HepG2 (cell line): ENCODE measurements around the gene CCNF. TPM values are rescaled to one million over a fixed set of nuclear protein-coding genes. Genes with fewer than 3 reads are reported as not detected.

ENCODE experiments used
- ATAC-seq: fragments of 200-7000 bp; cut with Tn5 transposase; 3 replicates; pipeline ENCODE4 v1.9.1; 2020; ENCODE audit warnings: mild to moderate bottlenecking, moderate library complexity
- BruUV-seq: library from RNA; stranded (reverse); fragments of 400-500 nt; replicated peaks from 2 replicates; lab custom pipeline; 2021; lab: Mats Ljungman, UMichigan
- CTCF ChIA-PET: fragments of 300-600 bp; formaldehyde crosslinking; extraction: SDS; loops from one replicate; lab custom pipeline; 2021; ENCODE audit warnings: low total read pairs, inconsistent platforms, low intra/inter-chr PET ratio; lab: Yijun Ruan, JAX
- POLR2A ChIA-PET: fragments of 350-600 bp; sonication (Branson Sonifier 250); formaldehyde crosslinking; loops from one replicate; lab custom pipeline; 2020; ENCODE audit warnings: antibody characterized with exemption, inconsistent platforms; lab: Yijun Ruan, JAX
- DNase-seq: peaks from one replicate; pipeline ENCODE4 v3.0.0-alpha.2; 2015; ENCODE audit warnings: low spot score
- FAIRE-seq: peaks from 3 replicates; lab custom pipeline; 2011; peaks lifted over from hg19 to GRCh38; lab: Jason Lieb, UNC
- H2AFZ ChIP-seq: one replicate; pipeline ENCODE4 v1.6.1; 2011; ENCODE audit warnings: low read length, inconsistent platforms
- H3K27ac ChIP-seq: fragments of 300-600 bp; 3 replicates; pipeline ENCODE4 v1.8.0; 2011; ENCODE audit warnings: mixed run types, mild to moderate bottlenecking, mixed read lengths, low read length, inconsistent platforms; ENCODE audit not compliant: insufficient read depth; ENCODE audit errors: extremely low read length
- H3K27me3 ChIP-seq, 2 experiments: fragments of 200-600 bp in 1 of 2; 2 replicates in 1 of 2; 3 replicates in 1 of 2; pipeline versions ENCODE4 v1.6.0 to v1.8.0; 2011; ENCODE audit warnings: low read length in 2 of 2, mild to moderate bottlenecking in 2 of 2, moderate library complexity in 2 of 2, inconsistent platforms in 1 of 2; ENCODE audit not compliant: insufficient read depth in 2 of 2, control insufficient read depth in 1 of 2
- H3K36me3 ChIP-seq, 2 experiments: fragments of 200-600 bp in 1 of 2; replicated peaks in 1 of 2; 2 replicates in 1 of 2; 3 replicates in 1 of 2; pipeline versions ENCODE4 v1.5.1 to v1.8.0; 2011; ENCODE audit warnings: low read length in 2 of 2, inconsistent platforms in 1 of 2; ENCODE audit not compliant: insufficient read depth in 2 of 2, control insufficient read depth in 1 of 2
- H3K4me1 ChIP-seq: 2 replicates; pipeline ENCODE4 v1.5.1; 2012; ENCODE audit warnings: low read length, inconsistent platforms; ENCODE audit not compliant: insufficient read depth
- H3K4me2 ChIP-seq: 2 replicates; pipeline ENCODE4 v1.6.0; 2011; ENCODE audit warnings: low read depth, low read length, inconsistent platforms
- H3K4me3 ChIP-seq, 3 experiments: fragments of 200-600 bp in 1 of 3; sonication (generic), shearing (Covaris generic) in 1 of 3; replicated peaks in 1 of 3; 2 replicates each; pipeline ENCODE4 v1.5.1; 2011 to 2016; ENCODE audit warnings: low read length in 3 of 3, inconsistent platforms in 2 of 3, low read depth in 2 of 3, mild to moderate bottlenecking in 2 of 3, control low read depth in 1 of 3, mixed read lengths in 1 of 3; ENCODE audit not compliant: insufficient read depth in 1 of 3
- H3K79me2 ChIP-seq: one replicate; pipeline ENCODE4 v1.6.1; 2011; ENCODE audit warnings: low read length, inconsistent platforms; ENCODE audit not compliant: insufficient read depth
- H3K9ac ChIP-seq: 2 replicates; pipeline ENCODE4 v1.6.0; 2011; ENCODE audit warnings: mild to moderate bottlenecking, low read depth, low read length, inconsistent platforms; ENCODE audit not compliant: insufficient read depth
- H3K9me3 ChIP-seq: 2 replicates; pipeline ENCODE4 v1.5.1; 2012; ENCODE audit warnings: mild to moderate bottlenecking, low read length
- H4K20me1 ChIP-seq: 2 replicates; pipeline ENCODE4 v1.6.0; 2011; ENCODE audit warnings: inconsistent platforms, mild to moderate bottlenecking, low read length, moderate library complexity; ENCODE audit not compliant: insufficient read depth
- DPF2 ChIP-seq: sonication (generic); formaldehyde crosslinking; IDR thresholded peaks from 2 replicates; pipeline ENCODE4 v1.4.0; 2020; ENCODE audit warnings: mild to moderate bottlenecking, low read depth, missing genetic modification reagents, borderline replicate concordance
- FOXP1 ChIP-seq, 2 experiments: fragments of 450-650 bp in 1 of 2; IDR thresholded peaks; 2 replicates each; pipeline ENCODE4 v1.6.1; 2017 to 2018; ENCODE audit warnings: antibody characterized with exemption in 1 of 2
- NFE2 ChIP-seq: sonication (generic); formaldehyde crosslinking; IDR thresholded peaks from 2 replicates; pipeline ENCODE4 v1.4.0; 2020; ENCODE audit warnings: missing genetic modification reagents
- ZNF614 ChIP-seq: IDR thresholded peaks from 2 replicates; pipeline ENCODE4 v1.6.1; 2018; ENCODE audit warnings: missing biosample characterization, missing genetic modification reagents, inconsistent platforms, borderline replicate concordance
- in situ Hi-C: cut with HindIII; loops from 2 replicates; pipeline ENCODE4 v1.10.0; 2017; ENCODE audit warnings: low pct_unique_long_range_greater_than_20kb; ENCODE audit not compliant: extremely low pct_ligation_motif_present
- intact Hi-C: fragments of 100-400 bp; cut with micrococcal nuclease; formaldehyde crosslinking; loops from one replicate; pipeline ENCODE4 v1.10.0; 2022; ENCODE audit not compliant: unreplicated experiment
- polyA plus RNA-seq, 8 experiments: library from polyadenylated mRNA; depleted of rRNA in 3 of 8; stranded (reverse) in 7 of 8; unstranded in 1 of 8; fragments of >200 nt; fragmentation: Illumina TruSeq in 4 of 8; extraction: Trizol in 4 of 8; gene quantifications; 2 replicates each; pipeline versions ENCODE4 v1.2.1 to v1.2.3, GENCODE V29; 2011 to 2016; ENCODE audit warnings: low read depth in 4 of 8, missing spikeins in 1 of 8, mixed read lengths in 1 of 8; ENCODE audit not compliant: insufficient read depth in 1 of 8
- total RNA-seq, 5 experiments: library from RNA; depleted of rRNA; stranded (reverse); fragments of >200 nt; fragmentation: Illumina TruSeq; extraction: Trizol; gene quantifications; 2 replicates each; pipeline ENCODE4 v1.2.3, GENCODE V29; 2016; ENCODE audit warnings: low read depth in 1 of 5
- TF ChIP-seq, protein P1 (sequence below): sonication (generic); formaldehyde crosslinking; IDR thresholded peaks from 2 replicates; pipeline ENCODE4 v1.5.0; 2020; ENCODE audit warnings: missing genetic modification reagents, mild to moderate bottlenecking, borderline replicate concordance

CCNF gene
- total and polyA plus RNA-seq, 2 of the 13 experiments (the other 11 are each of a cell fraction or from before 2014, with no cell fraction given): 6.4 to 22.8 TPM

DNA sequence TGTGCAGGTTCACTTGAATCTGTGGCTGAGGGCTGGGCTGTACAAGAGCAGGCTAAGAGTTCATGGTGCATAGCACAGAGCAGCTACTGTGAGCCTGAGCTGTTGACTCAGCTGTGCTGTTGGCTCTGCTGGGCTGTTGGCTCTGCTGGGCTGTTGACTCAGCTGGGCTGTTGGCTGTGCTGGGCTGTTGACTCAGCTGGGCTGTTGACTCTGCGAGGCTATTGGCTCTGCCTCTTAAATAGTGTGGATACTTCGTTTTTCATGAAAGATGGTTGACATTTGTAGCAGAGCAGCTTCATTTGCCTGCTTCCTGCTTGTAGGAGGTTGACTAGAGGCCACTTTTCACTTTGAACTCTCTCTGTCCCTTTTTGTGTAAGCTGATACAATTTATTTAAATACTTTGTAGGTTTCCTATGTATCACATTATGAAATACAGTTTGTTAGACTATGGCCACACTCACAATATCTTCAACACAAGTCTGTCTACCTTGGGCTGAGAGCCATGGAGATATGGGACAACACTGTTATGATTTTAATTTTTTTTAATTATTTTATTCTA lies 40.3 kb upstream of the CCNF start (continued):
- TF ChIP-seq, protein P1, sequence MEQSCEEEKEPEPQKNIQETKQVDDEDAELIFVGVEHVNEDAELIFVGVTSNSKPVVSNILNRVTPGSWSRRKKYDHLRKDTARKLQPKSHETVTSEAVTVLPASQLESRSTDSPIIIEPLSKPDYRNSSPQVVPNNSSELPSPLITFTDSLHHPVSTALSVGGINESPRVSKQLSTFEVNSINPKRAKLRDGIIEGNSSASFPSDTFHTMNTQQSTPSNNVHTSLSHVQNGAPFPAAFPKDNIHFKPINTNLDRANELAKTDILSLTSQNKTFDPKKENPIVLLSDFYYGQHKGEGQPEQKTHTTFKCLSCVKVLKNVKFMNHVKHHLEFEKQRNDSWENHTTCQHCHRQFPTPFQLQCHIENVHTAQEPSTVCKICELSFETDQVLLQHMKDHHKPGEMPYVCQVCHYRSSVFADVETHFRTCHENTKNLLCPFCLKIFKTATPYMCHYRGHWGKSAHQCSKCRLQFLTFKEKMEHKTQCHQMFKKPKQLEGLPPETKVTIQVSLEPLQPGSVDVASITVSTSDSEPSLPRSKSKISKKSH (CRISPR knock-in tag): no peak
- TF ChIP-seq DPF2 (CRISPR knock-in tag): peak; percentile 85
- no peak for TF ChIP-seq ZNF614
- TF ChIP-seq FOXP1 (IDR thresholded peaks at IDR 0.05): peak; percentile 43; the same call in 1 of the 2 replicates
- TF ChIP-seq FOXP1 (CRISPR knock-in tag; IDR thresholded peaks at IDR 0.05): peak; percentile 68

DNA sequence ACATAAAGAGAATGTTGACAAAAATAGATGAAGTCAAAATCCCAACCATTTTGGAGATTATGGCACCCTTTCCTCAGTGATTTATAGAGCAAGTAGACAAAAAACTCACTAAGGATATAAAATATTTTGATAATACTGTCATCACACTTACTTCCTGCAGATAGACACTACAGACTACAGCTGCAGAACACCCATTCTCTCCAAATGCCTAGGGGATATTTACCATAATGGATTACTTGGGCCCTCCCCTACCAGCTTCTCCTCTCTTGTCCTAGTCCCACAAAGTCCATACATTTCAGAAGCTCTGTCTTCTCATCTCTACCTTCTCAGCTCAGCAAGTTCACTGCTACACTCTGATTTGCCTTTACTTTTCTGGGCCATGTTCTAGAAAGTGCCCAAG lies 37.2 kb upstream of the CCNF start:
- Histone ChIP-seq H3K9me3 (peaks cover 5% of the 10 kb centered on the region; the same call in 1 of the 2 replicates), H3K4me1 (peaks cover 22% of the 10 kb centered on the region), H2AFZ (no peak overlapping the region), H3K79me2 (no peaks in the 10 kb centered on the region), H3K4me3 (no peak overlapping the region), H3K9ac (no peak overlapping the region), H3K4me2 (no peak overlapping the region), H3K27me3 (peaks cover 0 to 1% of the 10 kb centered on the region in 2 experiments; a peak in 2 of 5 replicates), H4K20me1 (no peaks in the 10 kb centered on the region), H3K27ac (no peak overlapping the region), H3K36me3 (no peaks in the 10 kb centered on the region)
- no peak for FAIRE-seq
- no peak for ATAC-seq
- TF ChIP-seq NFE2 (CRISPR knock-in tag): no peak
- BruUV-seq: no TSS peak
- CTCF ChIA-PET: no interaction called here
- DNase-seq: no peak
- in situ Hi-C loops (no loop called here), intact Hi-C loops (no loop called here)
- POLR2A ChIA-PET: no interaction called here
